Activated CD4-positive, alpha-beta T cell treated with anti-CD3 and anti-CD28 coated beads, Interleukin-2, amount 10 ng/mL, durations not matched to agents 7 days and 5 days (primary cell): ENCODE measurements around the gene ANKFN1. TPM values are rescaled to one million over a fixed set of nuclear protein-coding genes. Genes with fewer than 3 reads are reported as not detected.

ENCODE experiments used
- CTCF ChIA-PET: fragments of 350-600 bp; sonication (Branson Sonifier 250); formaldehyde crosslinking; loops from one replicate; lab custom pipeline; 2021; ENCODE audit warnings: antibody characterized with exemption; lab: Charles Lee
- POLR2A ChIA-PET: fragments of 350-600 bp; sonication (Branson Sonifier 250); formaldehyde crosslinking; loops from one replicate; lab custom pipeline; 2021; ENCODE audit warnings: antibody characterized with exemption; lab: Charles Lee
- DNase-seq: peaks from one replicate; pipeline ENCODE4 v3.0.0-alpha.2; 2020
- H3K27ac Mint-ChIP-seq: one replicate; pipeline ENCODE4 v1.8.0; 2021; ENCODE audit warnings: mild to moderate bottlenecking, moderate library complexity, mixed read lengths
- H3K27me3 Mint-ChIP-seq: one replicate; pipeline ENCODE4 v1.8.0; 2021; ENCODE audit warnings: mixed read lengths
- H3K36me3 Mint-ChIP-seq: one replicate; pipeline ENCODE4 v1.8.0; 2021; ENCODE audit warnings: low read depth, mixed read lengths
- H3K4me1 Mint-ChIP-seq: one replicate; pipeline ENCODE4 v1.8.0; 2021; ENCODE audit warnings: mixed read lengths
- H3K4me3 Mint-ChIP-seq: one replicate; pipeline ENCODE4 v1.8.0; 2021; ENCODE audit warnings: mild to moderate bottlenecking, moderate library complexity, mixed read lengths
- H3K9me3 Mint-ChIP-seq: one replicate; pipeline ENCODE4 v1.8.0; 2021; ENCODE audit warnings: mixed read lengths
- total RNA-seq, 2 experiments: library from RNA; stranded (reverse); gene quantifications; one replicate each; pipeline ENCODE4 v1.2.3, GENCODE V29; 2021

Gene ANKFN1
- total RNA-seq, 2 experiments from 2014 or later: not detected

DNA sequence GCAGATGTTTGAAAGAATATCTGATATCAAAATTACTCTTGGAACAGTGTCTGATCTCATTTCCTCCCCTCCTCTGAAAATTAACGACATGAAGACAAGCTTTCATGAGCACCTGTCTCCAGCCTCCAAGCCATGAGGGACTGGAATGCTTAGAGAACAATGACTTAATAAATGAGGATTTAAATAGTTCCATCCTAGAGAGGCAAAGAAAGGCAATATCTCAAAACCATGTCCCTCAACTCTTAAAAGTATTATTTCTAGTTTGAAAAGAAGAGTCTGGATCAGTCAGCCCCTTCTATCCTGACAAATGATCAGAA is 137.5 kb downstream of the ANKFN1 start:
- DNase-seq: no peak
- Mint-ChIP-seq H3K4me3 (peak overlapping the region; percentile 46), H3K9me3 (peaks cover 3% of the 10 kb centered on the region), H3K4me1 (peaks cover 19% of the 10 kb centered on the region), H3K27ac (peak overlapping the region; percentile 71), H3K36me3 (peaks cover 2% of the 10 kb centered on the region), H3K27me3 (no peaks in the 10 kb centered on the region)
- POLR2A ChIA-PET: no interaction called here
- CTCF ChIA-PET: interaction anchor here (1.3 kb wide), 1 partner anchor 21 kb away, joined by 4 read pairs; no protein-coding TSS in a partner anchor

DNA sequence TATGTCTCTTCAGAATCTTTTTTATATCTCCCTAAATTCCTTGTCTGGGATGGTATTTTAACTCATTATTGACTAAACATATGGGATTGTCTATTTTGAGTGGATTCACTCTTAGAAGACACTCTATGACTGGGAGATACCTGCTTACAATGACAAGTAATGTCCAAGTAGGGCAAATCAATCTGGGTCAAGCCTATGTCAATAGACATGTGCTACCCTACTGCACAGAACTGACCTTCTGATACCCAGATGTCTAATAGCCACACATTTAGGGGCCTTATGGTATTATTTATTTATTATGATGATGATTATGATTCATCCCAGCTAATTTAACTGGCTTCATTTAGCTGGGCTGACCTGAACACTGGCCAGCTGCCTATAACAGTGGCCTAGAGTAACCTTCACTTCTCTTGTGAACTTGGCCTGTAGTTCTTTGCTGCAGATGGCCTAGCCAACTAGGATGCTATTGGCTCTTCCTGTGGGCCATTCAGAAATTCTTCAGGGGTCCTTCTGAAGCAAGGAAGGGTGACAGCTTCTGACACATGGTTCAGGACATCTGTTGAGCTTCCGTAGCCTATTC is 138.0 kb downstream of the ANKFN1 start:
- no peak for DNase-seq
- POLR2A ChIA-PET: no interaction called here
- peak overlapping the region; percentile 62 for H3K27ac Mint-ChIP-seq

DNA sequence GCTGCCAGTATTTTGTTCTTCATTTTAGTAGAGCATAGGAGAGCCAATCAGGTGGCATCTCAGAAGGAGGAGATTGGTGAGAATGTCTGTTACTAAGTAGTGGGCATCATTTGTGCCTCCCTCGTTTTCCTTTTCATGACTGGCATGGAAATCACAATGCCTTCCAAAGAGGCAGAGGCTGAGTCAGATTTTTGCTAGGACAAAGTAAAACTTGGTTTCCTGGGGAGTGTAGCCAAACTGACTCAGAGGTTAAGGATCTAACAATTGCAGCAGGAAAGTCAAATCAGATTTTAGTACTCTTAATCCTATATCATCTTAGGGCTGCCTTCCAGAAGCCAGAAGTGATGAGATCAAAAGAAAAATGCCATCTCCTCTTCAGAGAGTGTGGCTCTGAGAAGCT is 138.7 kb downstream of the ANKFN1 start:
- POLR2A ChIA-PET: no interaction called here
- H3K4me1 Mint-ChIP-seq: peaks cover 23% of the 10 kb centered on the region

More for the DNA sequence above, 138.0 kb downstream of the ANKFN1 start:
- peaks cover 19% of the 10 kb centered on the region for H3K4me1 Mint-ChIP-seq
- H3K4me3 Mint-ChIP-seq: no peak overlapping the region
- CTCF ChIA-PET: interaction anchor here (1.3 kb wide), 1 partner anchor 21 kb away, joined by 4 read pairs; no protein-coding TSS in a partner anchor
- H3K27me3 Mint-ChIP-seq: no peaks in the 10 kb centered on the region
- peaks cover 3% of the 10 kb centered on the region for H3K9me3 Mint-ChIP-seq
- peaks cover 2% of the 10 kb centered on the region for H3K36me3 Mint-ChIP-seq

DNA sequence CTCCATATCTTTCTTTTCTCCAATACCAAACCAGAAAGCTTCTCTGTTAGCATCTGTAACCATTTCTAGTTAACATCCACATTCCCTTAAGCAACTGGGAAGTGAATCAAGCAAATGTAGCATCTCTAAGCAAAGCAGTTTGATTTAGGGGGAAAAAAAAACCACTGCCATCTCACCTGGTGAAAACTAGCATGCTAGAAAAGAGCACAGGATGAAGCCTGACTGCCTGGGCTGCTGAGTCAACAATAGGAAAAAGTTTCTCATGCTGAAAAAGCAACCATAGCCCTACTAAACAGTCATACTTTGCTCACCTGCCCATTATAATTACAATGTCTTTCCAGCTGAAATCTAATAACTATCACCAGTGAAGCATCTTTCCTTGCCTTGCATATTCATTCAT is 139.3 kb downstream of the ANKFN1 start:
- ChIA-PET POLR2A (no interaction called here), CTCF (no interaction called here)
- H3K4me3 Mint-ChIP-seq: no peak overlapping the region
- H3K36me3 Mint-ChIP-seq: peaks cover 2% of the 10 kb centered on the region
- H3K27ac Mint-ChIP-seq: no peak overlapping the region
- peaks cover 29% of the 10 kb centered on the region for H3K4me1 Mint-ChIP-seq
- H3K9me3 Mint-ChIP-seq: peaks cover 3% of the 10 kb centered on the region
- no peak for DNase-seq
- no peaks in the 10 kb centered on the region for H3K27me3 Mint-ChIP-seq

More for the DNA sequence above, 138.7 kb downstream of the ANKFN1 start:
- peaks cover 3% of the 10 kb centered on the region for H3K9me3 Mint-ChIP-seq
- H3K4me3 Mint-ChIP-seq: no peak overlapping the region
- peaks cover 2% of the 10 kb centered on the region for H3K36me3 Mint-ChIP-seq
- DNase-seq: no peak
- no peaks in the 10 kb centered on the region for H3K27me3 Mint-ChIP-seq
- CTCF ChIA-PET: no interaction called here
- no peak overlapping the region for H3K27ac Mint-ChIP-seq

DNA sequence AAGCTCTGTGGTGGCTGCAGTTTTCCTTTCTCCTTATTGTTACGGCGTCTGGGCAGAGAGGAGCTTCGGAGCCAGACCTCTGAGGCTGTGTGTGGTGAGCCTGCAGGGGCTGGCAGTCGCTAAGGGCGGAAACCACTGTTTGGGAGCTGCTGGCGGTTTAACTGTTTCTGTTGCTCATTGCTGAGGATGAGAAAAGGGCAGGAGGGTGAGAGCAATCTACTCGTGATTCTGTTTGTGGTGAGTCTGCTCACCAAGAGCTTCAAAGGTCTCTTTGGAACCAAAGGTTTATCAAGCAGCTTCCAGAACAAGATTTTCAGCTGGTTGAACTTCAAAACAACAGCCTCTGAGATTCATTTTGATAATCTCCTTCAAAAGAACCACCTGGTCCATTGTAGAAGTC is 143.9 kb downstream of the ANKFN1 start:
- Mint-ChIP-seq H3K4me3 (peak overlapping the region; percentile 17), H3K9me3 (peaks cover 3% of the 10 kb centered on the region)

DNA sequence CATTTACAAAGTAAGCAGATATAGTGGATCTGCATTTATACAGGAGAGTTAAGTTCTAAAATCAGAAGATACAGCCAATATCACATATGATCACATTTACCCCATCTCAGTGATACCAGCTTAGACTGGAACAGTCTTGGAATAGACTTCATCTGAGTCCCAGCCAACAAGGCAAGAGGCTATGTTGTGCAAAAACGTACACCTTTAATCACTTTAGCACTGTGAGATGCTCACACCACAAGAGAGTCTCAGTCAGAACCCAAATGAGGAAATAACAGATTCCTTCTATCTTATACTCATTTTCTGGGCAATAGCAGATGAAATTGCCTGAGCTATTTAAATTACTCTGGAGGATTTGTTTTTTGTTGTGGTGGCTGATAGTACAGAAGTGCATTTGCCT is 145.6 kb downstream of the ANKFN1 start:
- H3K27me3 Mint-ChIP-seq: peaks cover 2% of the 10 kb centered on the region
- H3K9me3 Mint-ChIP-seq: no peaks in the 10 kb centered on the region
- peaks cover 18% of the 10 kb centered on the region for H3K4me1 Mint-ChIP-seq
- H3K36me3 Mint-ChIP-seq: no peaks in the 10 kb centered on the region
- CTCF ChIA-PET: interaction anchor here (0.9 kb wide), 1 partner anchor 9 kb away, joined by 3 read pairs; no protein-coding TSS in a partner anchor
- DNase-seq: no peak
- POLR2A ChIA-PET: no interaction called here
- no peak overlapping the region for H3K27ac Mint-ChIP-seq
- H3K4me3 Mint-ChIP-seq: no peak overlapping the region

More for the DNA sequence above, 143.9 kb downstream of the ANKFN1 start:
- DNase-seq: peak; percentile 58
- ChIA-PET CTCF (no interaction called here), POLR2A (no interaction called here)
- no peaks in the 10 kb centered on the region for H3K36me3 Mint-ChIP-seq
- peaks cover 2% of the 10 kb centered on the region for H3K27me3 Mint-ChIP-seq
- H3K4me1 Mint-ChIP-seq: peaks cover 24% of the 10 kb centered on the region
- peak overlapping the region; percentile 47 for H3K27ac Mint-ChIP-seq

DNA sequence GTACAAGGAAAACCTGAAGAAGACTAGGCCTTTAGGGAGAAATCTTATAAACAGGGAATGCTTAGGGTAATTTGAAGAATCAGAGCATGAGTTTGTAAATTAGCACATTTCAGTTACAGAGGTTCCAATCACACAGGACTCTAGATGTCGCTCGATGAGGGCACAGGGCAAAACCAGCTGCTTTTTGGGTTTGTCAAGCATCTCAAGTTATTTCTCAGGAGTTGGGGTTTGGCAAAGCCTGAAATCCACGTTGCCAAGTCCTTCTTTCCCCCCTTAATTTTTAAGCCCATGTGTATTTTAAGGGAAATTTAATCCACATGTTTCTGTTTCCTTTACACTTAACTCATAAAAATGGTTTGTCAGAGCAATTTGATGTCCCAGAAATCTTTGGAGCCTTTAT is 146.9 kb downstream of the ANKFN1 start:
- peaks cover 2% of the 10 kb centered on the region for H3K27me3 Mint-ChIP-seq
- H3K27ac Mint-ChIP-seq: no peak overlapping the region
- POLR2A ChIA-PET: no interaction called here
- no peaks in the 10 kb centered on the region for H3K36me3 Mint-ChIP-seq
- CTCF ChIA-PET: no interaction called here
- DNase-seq: no peak
- H3K4me3 Mint-ChIP-seq: no peak overlapping the region
- peaks cover 18% of the 10 kb centered on the region for H3K4me1 Mint-ChIP-seq
- H3K9me3 Mint-ChIP-seq: no peaks in the 10 kb centered on the region

DNA sequence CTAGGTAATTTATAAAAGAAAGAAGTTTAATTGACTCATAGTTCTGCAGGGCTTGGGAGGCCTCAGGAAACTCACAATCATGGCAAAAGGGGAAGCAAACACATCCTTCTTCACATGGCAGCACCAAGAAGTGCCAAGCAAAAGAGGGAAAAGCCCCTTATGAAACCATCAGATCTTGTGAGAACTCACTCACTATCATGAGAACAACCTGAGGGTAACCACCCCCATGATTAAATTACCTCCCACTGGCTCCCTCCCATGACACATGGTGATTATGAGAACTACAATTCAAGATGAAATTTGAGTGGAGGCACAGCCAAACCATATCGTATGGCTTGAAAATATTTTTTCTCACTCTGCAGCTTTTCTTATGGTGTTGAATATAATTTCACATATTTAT is 151.7 kb downstream of the ANKFN1 start:
- H3K27ac Mint-ChIP-seq: no peak overlapping the region
- DNase-seq: no peak
- no peaks in the 10 kb centered on the region for H3K36me3 Mint-ChIP-seq
- ChIA-PET POLR2A (no interaction called here), CTCF (no interaction called here)
- no peaks in the 10 kb centered on the region for H3K4me1 Mint-ChIP-seq
- H3K4me3 Mint-ChIP-seq: no peak overlapping the region
- H3K9me3 Mint-ChIP-seq: no peaks in the 10 kb centered on the region
- H3K27me3 Mint-ChIP-seq: peaks cover 8% of the 10 kb centered on the region

DNA sequence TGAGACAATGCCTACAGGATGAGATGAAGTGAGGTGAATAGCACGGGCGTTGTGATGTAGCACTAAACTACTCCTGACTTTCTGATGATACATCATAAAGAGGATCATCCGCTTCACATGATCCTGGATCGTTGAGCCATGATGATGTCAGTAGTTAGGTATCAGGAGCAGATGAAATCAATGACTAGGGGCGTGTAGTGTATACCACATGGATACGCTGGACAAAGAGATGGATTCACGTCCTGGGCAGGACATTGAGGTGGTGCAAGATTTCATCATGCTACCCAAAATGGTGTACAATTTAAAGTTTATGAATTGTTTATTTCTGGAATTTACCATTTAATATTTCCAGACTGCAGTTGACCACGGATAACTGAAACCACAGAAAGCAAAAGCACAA is 156.6 kb downstream of the ANKFN1 start:
- DNase-seq: no peak
- no peaks in the 10 kb centered on the region for H3K36me3 Mint-ChIP-seq
- H3K9me3 Mint-ChIP-seq: no peaks in the 10 kb centered on the region
- H3K4me3 Mint-ChIP-seq: no peak overlapping the region
- H3K27me3 Mint-ChIP-seq: peaks cover 13% of the 10 kb centered on the region
- H3K27ac Mint-ChIP-seq: no peak overlapping the region
- H3K4me1 Mint-ChIP-seq: no peaks in the 10 kb centered on the region
- ChIA-PET POLR2A (no interaction called here), CTCF (no interaction called here)

DNA sequence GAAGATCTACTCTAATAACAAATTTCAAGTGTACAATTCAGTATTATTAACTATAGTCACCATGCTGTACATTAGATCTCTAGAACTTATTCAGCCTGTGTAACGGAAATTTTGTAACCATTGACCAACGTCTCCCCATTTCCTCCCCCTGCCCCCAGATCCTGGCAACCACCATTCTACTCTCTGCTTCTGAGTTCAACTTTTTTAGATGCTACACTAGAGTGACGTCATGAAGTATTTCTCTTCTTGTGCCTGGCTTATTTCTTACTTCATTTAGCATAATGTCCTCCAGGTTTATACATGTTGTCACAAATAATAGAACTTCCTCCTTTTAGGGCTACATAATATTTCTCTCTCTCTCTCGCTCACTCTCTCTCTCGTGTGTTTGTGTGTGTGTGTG is 157.5 kb downstream of the ANKFN1 start:
- CTCF ChIA-PET: no interaction called here
- Mint-ChIP-seq H3K9me3 (no peaks in the 10 kb centered on the region), H3K4me1 (no peaks in the 10 kb centered on the region), H3K27me3 (peaks cover 13% of the 10 kb centered on the region), H3K4me3 (no peak overlapping the region), H3K36me3 (no peaks in the 10 kb centered on the region), H3K27ac (no peak overlapping the region)
- no peak for DNase-seq
- POLR2A ChIA-PET: no interaction called here

DNA sequence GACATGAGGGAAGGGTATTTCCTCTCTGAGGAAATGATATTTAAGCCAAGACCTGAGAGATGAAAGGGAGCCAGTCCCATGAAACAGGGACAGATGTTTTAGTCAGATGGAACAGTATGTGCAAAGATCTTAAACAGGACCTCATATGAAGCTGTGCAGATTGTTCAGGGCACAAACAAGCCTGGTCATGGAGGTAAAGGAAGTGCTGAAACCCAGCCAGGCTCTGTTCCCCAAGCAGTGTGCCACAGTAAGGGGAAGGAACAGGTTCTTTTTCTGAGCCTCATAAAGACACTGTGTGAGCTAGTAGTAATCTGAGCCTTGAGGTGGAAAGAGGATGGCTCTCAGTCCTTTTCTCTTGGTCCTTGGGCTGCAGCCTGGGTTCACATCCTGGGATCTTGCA is 159.9 kb downstream of the ANKFN1 start:
- no peaks in the 10 kb centered on the region for H3K9me3 Mint-ChIP-seq
- POLR2A ChIA-PET: no interaction called here

DNA sequence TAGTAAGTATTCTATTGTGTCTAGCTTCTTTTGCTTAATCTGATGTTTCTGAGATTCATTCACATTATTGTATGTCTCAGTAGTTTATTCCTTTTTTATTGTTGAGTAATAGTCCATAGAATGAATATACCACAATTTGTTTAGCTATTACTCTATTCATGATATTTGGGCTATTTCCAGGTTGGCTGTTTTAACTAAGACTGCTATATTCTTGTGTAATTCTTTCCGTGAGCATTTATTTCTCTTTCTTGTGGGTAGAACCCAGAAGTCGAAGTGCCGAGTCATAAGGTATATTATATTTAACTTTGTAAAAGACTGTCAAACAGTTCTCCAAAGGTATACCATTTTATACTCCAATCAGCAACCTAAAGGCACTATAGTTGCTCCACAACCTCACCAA is 160.8 kb downstream of the ANKFN1 start:
- CTCF ChIA-PET: interaction anchor here (1.6 kb wide), 1 partner anchor 8 kb away, joined by 3 read pairs; no protein-coding TSS in a partner anchor
- no peaks in the 10 kb centered on the region for H3K36me3 Mint-ChIP-seq
- POLR2A ChIA-PET: no interaction called here

More for the DNA sequence above, 159.9 kb downstream of the ANKFN1 start:
- peaks cover 2% of the 10 kb centered on the region for H3K4me1 Mint-ChIP-seq
- no peak overlapping the region for H3K4me3 Mint-ChIP-seq
- no peak for DNase-seq
- H3K27me3 Mint-ChIP-seq: peaks cover 10% of the 10 kb centered on the region
- H3K36me3 Mint-ChIP-seq: no peaks in the 10 kb centered on the region
- H3K27ac Mint-ChIP-seq: no peak overlapping the region
- CTCF ChIA-PET: interaction anchor here (0.7 to 1.6 kb wide), 2 partner anchors 9 to 26 kb away, joined by 3 to 9 read pairs; no protein-coding TSS in a partner anchor

DNA sequence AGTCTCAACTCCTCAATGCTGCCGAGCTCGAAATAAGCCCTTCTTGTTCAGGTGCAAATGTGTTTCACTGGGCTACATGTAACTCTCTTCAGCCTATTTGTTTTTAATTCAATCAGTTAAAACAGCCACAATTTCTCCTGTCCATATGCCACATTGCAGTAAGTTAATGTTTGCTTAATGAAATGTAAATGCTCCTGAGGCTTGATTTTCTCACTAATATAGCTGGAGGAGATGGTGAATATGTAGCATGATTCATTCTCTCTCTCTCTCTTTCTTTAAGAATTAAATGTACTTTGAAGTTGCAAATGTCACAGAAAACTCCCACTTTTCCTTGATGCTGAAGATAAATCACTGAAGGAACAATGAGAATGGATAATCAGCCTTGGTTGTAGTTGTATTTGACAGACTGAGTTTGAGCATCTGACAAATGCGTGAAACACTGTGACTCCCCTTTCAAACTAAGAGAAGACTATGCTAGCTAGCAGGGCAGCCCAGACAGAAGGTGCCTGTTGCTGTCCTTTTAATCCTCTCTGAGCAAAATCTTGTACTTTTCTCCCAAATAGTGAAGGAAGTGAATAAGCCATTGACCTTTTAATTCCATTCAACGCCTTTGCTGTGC is 161.8 kb downstream of the ANKFN1 start:
- Mint-ChIP-seq H3K4me1 (peaks cover 2% of the 10 kb centered on the region), H3K9me3 (no peaks in the 10 kb centered on the region), H3K27ac (no peak overlapping the region), H3K27me3 (peaks cover 7% of the 10 kb centered on the region), H3K4me3 (no peak overlapping the region), H3K36me3 (no peaks in the 10 kb centered on the region)
- POLR2A ChIA-PET: no interaction called here
- no peak for DNase-seq
- CTCF ChIA-PET: no interaction called here

More for the DNA sequence above, 160.8 kb downstream of the ANKFN1 start:
- H3K27me3 Mint-ChIP-seq: peaks cover 7% of the 10 kb centered on the region
- no peak for DNase-seq
- no peak overlapping the region for H3K4me3 Mint-ChIP-seq
- peaks cover 2% of the 10 kb centered on the region for H3K4me1 Mint-ChIP-seq
- H3K9me3 Mint-ChIP-seq: no peaks in the 10 kb centered on the region
- no peak overlapping the region for H3K27ac Mint-ChIP-seq
